DND-41 (cell line): ENCODE data around the gene USP54.

Source experiments
- ATAC-seq: fragments of 200-7000 bp; cut with Tn5 transposase; 3 replicates; pipeline ENCODE4 v1.9.1; 2021; ENCODE audit warnings: low read depth; ENCODE audit not compliant: insufficient read depth
- DNase-seq: peaks from one replicate; pipeline ENCODE4 v3.0.0-alpha.2; 2020
- H2AFZ ChIP-seq: 2 replicates; pipeline ENCODE4 v1.6.0; 2012; ENCODE audit warnings: low read depth, low read length
- H3K27ac ChIP-seq: 2 replicates; pipeline ENCODE4 v1.5.1; 2012; ENCODE audit warnings: low read length, inconsistent platforms
- H3K27me3 ChIP-seq: fragments of 200-600 bp; sonication (generic); 2 replicates; pipeline ENCODE4 v1.6.0; 2012; ENCODE audit warnings: low read length, mild to moderate bottlenecking, inconsistent platforms; ENCODE audit not compliant: insufficient read depth, poor library complexity
- H3K36me3 ChIP-seq: 2 replicates; pipeline ENCODE4 v1.5.1; 2012; ENCODE audit warnings: low read length, inconsistent platforms; ENCODE audit not compliant: insufficient read depth
- H3K4me1 ChIP-seq: 2 replicates; pipeline ENCODE4 v1.5.1; 2012; ENCODE audit warnings: mild to moderate bottlenecking, low read length; ENCODE audit not compliant: insufficient read depth
- H3K4me2 ChIP-seq: 2 replicates; pipeline ENCODE4 v1.6.0; 2012; ENCODE audit warnings: mild to moderate bottlenecking, moderate library complexity, low read length, inconsistent platforms; ENCODE audit not compliant: insufficient read depth
- H3K4me3 ChIP-seq, 2 experiments: fragments of 200-600 bp in 1 of 2; shearing (Covaris generic) in 1 of 2; 2 replicates each; pipeline ENCODE4 v1.5.1; 2012 to 2016; ENCODE audit warnings: inconsistent platforms in 2 of 2, low read length in 2 of 2, mild to moderate bottlenecking in 2 of 2, low read depth in 1 of 2, moderate library complexity in 1 of 2
- H3K79me2 ChIP-seq: 2 replicates; pipeline ENCODE4 v1.6.0; 2012; ENCODE audit warnings: low read length, inconsistent platforms; ENCODE audit not compliant: insufficient read depth
- H3K9ac ChIP-seq: 2 replicates; pipeline ENCODE4 v1.6.0; 2012; ENCODE audit warnings: low read depth, mild to moderate bottlenecking, inconsistent platforms, low read length, moderate library complexity
- H3K9me3 ChIP-seq: 2 replicates; pipeline ENCODE4 v1.5.1; 2012; ENCODE audit warnings: low read length, moderate library complexity, mild to moderate bottlenecking, inconsistent platforms; ENCODE audit not compliant: insufficient read depth, severe bottlenecking
- H4K20me1 ChIP-seq: 2 replicates; pipeline ENCODE4 v1.6.0; 2012; ENCODE audit warnings: low read length; ENCODE audit not compliant: insufficient read depth
- EZH2 ChIP-seq: IDR thresholded peaks from 3 replicates; pipeline ENCODE4 v1.6.1; 2012; ENCODE audit warnings: borderline replicate concordance, low read depth, mild to moderate bottlenecking, moderate library complexity, low read length, inconsistent platforms; ENCODE audit not compliant: severe bottlenecking
- TF ChIP-seq, protein P1 (sequence below): IDR thresholded peaks from 2 replicates; pipeline ENCODE4 v1.5.1; 2012; ENCODE audit warnings: borderline replicate concordance, low read length, moderate library complexity, mild to moderate bottlenecking; ENCODE audit not compliant: poor library complexity, severe bottlenecking; ENCODE audit errors: extremely low read depth

The USP54 gene

DNA sequence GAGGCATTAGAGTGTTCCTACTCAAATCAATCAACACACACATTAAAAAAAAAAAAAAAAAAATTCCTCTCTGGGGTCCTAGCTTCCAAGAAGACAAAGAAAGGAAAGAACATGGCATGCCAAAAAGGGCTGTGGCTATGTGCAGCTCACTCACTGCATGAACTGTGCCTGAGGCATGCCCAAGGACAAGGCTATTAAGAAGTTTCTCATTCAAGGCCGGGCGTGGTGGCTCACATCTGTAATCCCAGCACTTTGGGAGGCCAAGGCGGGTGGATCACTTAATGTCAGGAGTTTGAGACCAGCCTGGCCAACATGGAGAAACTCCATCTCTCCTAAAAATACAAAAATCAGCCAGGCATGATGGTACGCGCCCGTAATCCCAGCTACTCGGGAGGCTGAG, 53.4 kb downstream of the USP54 start:
- Histone ChIP-seq H3K79me2 (no peaks in the 10 kb centered on the region), H3K4me1 (peaks cover 16% of the 10 kb centered on the region), H3K36me3 (peaks cover 6% of the 10 kb centered on the region; the same call in 1 of the 2 replicates), H3K9ac (no peak overlapping the region), H3K9me3 (no peaks in the 10 kb centered on the region), H4K20me1 (no peaks in the 10 kb centered on the region), H3K4me3 (no peak overlapping the region), H3K4me2 (no peak overlapping the region), H3K27ac (no peak overlapping the region), H2AFZ (no peak overlapping the region), H3K27me3 (no peaks in the 10 kb centered on the region)
- peak; percentile 21; the same call in 1 of the 3 replicates for ATAC-seq
- TF ChIP-seq EZH2, result no peak
- TF ChIP-seq, protein P1, sequence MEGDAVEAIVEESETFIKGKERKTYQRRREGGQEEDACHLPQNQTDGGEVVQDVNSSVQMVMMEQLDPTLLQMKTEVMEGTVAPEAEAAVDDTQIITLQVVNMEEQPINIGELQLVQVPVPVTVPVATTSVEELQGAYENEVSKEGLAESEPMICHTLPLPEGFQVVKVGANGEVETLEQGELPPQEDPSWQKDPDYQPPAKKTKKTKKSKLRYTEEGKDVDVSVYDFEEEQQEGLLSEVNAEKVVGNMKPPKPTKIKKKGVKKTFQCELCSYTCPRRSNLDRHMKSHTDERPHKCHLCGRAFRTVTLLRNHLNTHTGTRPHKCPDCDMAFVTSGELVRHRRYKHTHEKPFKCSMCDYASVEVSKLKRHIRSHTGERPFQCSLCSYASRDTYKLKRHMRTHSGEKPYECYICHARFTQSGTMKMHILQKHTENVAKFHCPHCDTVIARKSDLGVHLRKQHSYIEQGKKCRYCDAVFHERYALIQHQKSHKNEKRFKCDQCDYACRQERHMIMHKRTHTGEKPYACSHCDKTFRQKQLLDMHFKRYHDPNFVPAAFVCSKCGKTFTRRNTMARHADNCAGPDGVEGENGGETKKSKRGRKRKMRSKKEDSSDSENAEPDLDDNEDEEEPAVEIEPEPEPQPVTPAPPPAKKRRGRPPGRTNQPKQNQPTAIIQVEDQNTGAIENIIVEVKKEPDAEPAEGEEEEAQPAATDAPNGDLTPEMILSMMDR, result no peak
- DNase-seq, result no peak

DNA sequence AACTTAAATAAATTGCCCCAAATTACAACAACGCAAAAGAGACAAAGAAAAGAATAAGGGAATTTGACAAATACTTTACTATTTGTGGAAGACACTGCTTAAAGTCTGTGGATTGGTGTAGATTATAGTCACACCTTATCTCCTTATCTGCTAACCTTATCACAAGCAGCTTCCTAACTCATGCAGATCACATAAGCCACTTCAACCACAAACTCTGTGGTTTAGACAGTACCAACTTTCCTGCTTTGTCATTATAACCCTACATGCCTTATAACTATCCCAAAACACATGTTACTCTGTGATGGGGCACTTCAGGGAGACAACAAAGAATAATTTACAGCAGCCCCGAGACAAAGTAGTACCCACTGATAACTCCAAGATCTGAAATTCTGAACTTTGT, 53.9 kb downstream of the USP54 start:
- Histone ChIP-seq H3K79me2 (no peaks in the 10 kb centered on the region), H3K36me3 (peaks cover 6% of the 10 kb centered on the region; the same call in 1 of the 2 replicates), H3K27ac (no peak overlapping the region), H4K20me1 (no peaks in the 10 kb centered on the region), H3K9ac (no peak overlapping the region), H3K4me1 (peaks cover 16% of the 10 kb centered on the region), H3K4me3 (no peak overlapping the region), H3K9me3 (no peaks in the 10 kb centered on the region), H3K27me3 (no peaks in the 10 kb centered on the region), H3K4me2 (no peak overlapping the region), H2AFZ (no peak overlapping the region)
- peak; percentile 92 for ATAC-seq
- TF ChIP-seq, protein P1, result no peak
- no peak for TF ChIP-seq EZH2
- peak; percentile 17 for DNase-seq

DNA sequence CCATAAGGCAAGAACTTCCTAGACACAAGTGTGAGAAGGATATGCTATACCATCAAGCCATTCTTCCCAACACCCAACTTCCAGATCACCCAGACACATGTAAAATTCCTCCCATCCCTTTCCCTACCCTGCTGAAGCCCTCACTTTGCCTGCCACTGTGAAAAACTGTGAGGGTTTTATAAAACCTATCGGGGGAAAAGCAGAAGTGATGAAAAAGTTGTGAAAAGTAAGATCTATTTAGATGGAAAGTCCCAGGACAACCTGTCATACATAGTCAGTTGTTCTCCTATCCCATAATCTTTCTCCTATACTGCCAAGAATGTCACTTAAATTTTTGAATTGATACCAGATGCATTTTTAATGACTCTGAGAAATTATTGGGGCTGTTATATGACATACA, 56.3 kb downstream of the USP54 start:
- Histone ChIP-seq H3K9ac (no peak overlapping the region), H3K36me3 (peaks cover 6% of the 10 kb centered on the region; the same call in 1 of the 2 replicates), H2AFZ (no peak overlapping the region), H3K4me3 (no peak overlapping the region), H3K27me3 (no peaks in the 10 kb centered on the region), H4K20me1 (no peaks in the 10 kb centered on the region), H3K4me2 (no peak overlapping the region), H3K79me2 (no peaks in the 10 kb centered on the region), H3K9me3 (no peaks in the 10 kb centered on the region), H3K27ac (no peak overlapping the region), H3K4me1 (peaks cover 16% of the 10 kb centered on the region)
- DNase-seq, result no peak
- no peak for ATAC-seq
- TF ChIP-seq, protein P1, result no peak
- no peak for TF ChIP-seq EZH2
